Keratinocyte (primary cell): ENCODE results near the gene CCDC180.

Source experiments
- EZH2 ChIP-seq: IDR thresholded peaks from one replicate; pipeline ENCODE4 v1.6.1; 2012; ENCODE audit warnings: inconsistent platforms, mild to moderate bottlenecking, low read length, moderate library complexity
- TF ChIP-seq, protein P1 (sequence below), 3 experiments: IDR thresholded peaks in 1 of 3; conservative IDR thresholded peaks in 1 of 3; optimal IDR thresholded peaks in 1 of 3; 2 replicates in 2 of 3; 3 replicates in 1 of 3; pipeline versions ENCODE3 to v1.5.1; 2011; ENCODE audit warnings: low read length in 3 of 3, mild to moderate bottlenecking in 3 of 3, moderate library complexity in 2 of 3, control low read depth in 1 of 3, inconsistent platforms in 1 of 3; ENCODE audit not compliant: insufficient read depth in 2 of 3; ENCODE audit errors: extremely low read depth in 1 of 3

DNA sequence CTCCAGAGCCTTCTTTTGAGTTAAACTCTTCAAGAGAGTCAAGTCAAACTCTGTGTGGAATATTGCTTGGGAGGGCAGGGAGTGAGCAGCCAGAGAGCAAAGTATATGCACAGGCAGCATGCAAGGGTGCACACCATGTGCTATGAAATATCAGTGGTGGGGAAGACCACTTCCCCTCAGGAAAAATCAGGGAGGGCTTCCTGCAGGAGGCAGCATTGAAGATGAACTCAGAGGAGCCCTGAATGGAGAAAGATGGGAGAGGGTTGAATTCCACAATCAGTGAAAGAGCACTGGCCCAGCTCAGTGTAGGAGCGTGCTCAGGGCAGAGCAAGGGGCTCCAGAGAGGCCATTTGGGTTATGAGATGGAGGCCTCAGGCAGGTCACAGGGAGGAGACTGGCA is 41.9 kb downstream of the CCDC180 start:
- TF ChIP-seq, protein P1, sequence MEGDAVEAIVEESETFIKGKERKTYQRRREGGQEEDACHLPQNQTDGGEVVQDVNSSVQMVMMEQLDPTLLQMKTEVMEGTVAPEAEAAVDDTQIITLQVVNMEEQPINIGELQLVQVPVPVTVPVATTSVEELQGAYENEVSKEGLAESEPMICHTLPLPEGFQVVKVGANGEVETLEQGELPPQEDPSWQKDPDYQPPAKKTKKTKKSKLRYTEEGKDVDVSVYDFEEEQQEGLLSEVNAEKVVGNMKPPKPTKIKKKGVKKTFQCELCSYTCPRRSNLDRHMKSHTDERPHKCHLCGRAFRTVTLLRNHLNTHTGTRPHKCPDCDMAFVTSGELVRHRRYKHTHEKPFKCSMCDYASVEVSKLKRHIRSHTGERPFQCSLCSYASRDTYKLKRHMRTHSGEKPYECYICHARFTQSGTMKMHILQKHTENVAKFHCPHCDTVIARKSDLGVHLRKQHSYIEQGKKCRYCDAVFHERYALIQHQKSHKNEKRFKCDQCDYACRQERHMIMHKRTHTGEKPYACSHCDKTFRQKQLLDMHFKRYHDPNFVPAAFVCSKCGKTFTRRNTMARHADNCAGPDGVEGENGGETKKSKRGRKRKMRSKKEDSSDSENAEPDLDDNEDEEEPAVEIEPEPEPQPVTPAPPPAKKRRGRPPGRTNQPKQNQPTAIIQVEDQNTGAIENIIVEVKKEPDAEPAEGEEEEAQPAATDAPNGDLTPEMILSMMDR (optimal IDR thresholded peaks at IDR 0.05 in 1 of 3, IDR thresholded peaks at IDR 0.05 in 1 of 3, conservative IDR thresholded peaks at IDR 0.05 in 1 of 3; ENCODE audit: extremely low read depth in 1 of 3, insufficient read depth in 2 of 3, low read length in 3 of 3), result no peak
- no peak for TF ChIP-seq EZH2
